GM23338 (cell line): ENCODE data around the gene ANO10. TPM values are rescaled to one million over a fixed set of nuclear protein-coding genes. Genes with fewer than 3 reads are reported as not detected.

Experiments
- ATAC-seq: fragments of 200-7000 bp; cut with Tn5 transposase; 3 replicates; pipeline ENCODE4 v1.9.1; 2020
- DNase-seq: peaks from one replicate; pipeline ENCODE4 v3.0.0-alpha.2; 2015; ENCODE audit warnings: low spot score
- H2AFZ ChIP-seq: fragments of 200-600 bp; sonication (generic); 2 replicates; pipeline ENCODE4 v1.8.0; 2016; ENCODE audit warnings: antibody characterized with exemption, mild to moderate bottlenecking, moderate library complexity
- H3F3A ChIP-seq: fragments of 200-600 bp; sonication (generic); replicated peaks from 2 replicates; pipeline ENCODE4 v1.8.0; 2017; ENCODE audit warnings: antibody characterized with exemption, mixed run types, low read depth
- H3K27ac ChIP-seq: fragments of 200-600 bp; sonication (generic); 2 replicates; pipeline ENCODE4 v1.6.1; 2016; ENCODE audit warnings: low read depth
- H3K27me3 ChIP-seq: fragments of 200-600 bp; sonication (generic); 2 replicates; pipeline ENCODE4 v1.8.0; 2016; ENCODE audit warnings: mild to moderate bottlenecking, mixed run types, moderate library complexity; ENCODE audit not compliant: insufficient read depth
- H3K36me3 ChIP-seq: fragments of 200-600 bp; sonication (generic); 2 replicates; pipeline ENCODE4 v1.8.0; 2016; ENCODE audit warnings: mild to moderate bottlenecking; ENCODE audit not compliant: insufficient read depth
- H3K4me1 ChIP-seq: fragments of 200-600 bp; sonication (generic); 2 replicates; pipeline ENCODE4 v1.8.0; 2016; ENCODE audit warnings: mild to moderate bottlenecking, moderate library complexity; ENCODE audit not compliant: insufficient read depth
- H3K4me2 ChIP-seq: fragments of 200-600 bp; sonication (generic); 2 replicates; pipeline ENCODE4 v1.7.1; 2017; ENCODE audit warnings: mixed run types
- H3K4me3 ChIP-seq: fragments of 200-600 bp; sonication (generic); 2 replicates; pipeline ENCODE4 v1.6.1; 2016; ENCODE audit warnings: mixed run types
- H3K79me2 ChIP-seq: fragments of 200-600 bp; sonication (generic); replicated peaks from 2 replicates; pipeline ENCODE4 v1.8.0; 2017; ENCODE audit warnings: mild to moderate bottlenecking; ENCODE audit not compliant: insufficient read depth
- H3K9me2 ChIP-seq: fragments of 200-600 bp; sonication (generic); 2 replicates; pipeline ENCODE4 v1.8.0; 2017; ENCODE audit not compliant: insufficient read depth
- H4K20me1 ChIP-seq: fragments of 200-600 bp; sonication (generic); replicated peaks from 2 replicates; pipeline ENCODE4 v1.8.0; 2017; ENCODE audit warnings: mild to moderate bottlenecking; ENCODE audit not compliant: insufficient read depth
- H3K27ac Mint-ChIP-seq: 2 replicates; pipeline ENCODE4 v1.8.0; 2020; ENCODE audit warnings: inconsistent platforms, mild to moderate bottlenecking, moderate library complexity, mixed read lengths
- H3K27me3 Mint-ChIP-seq: 3 replicates; pipeline ENCODE4 v1.8.0; 2022; ENCODE audit warnings: low read depth, mild to moderate bottlenecking, moderate library complexity, mixed read lengths, inconsistent platforms; ENCODE audit not compliant: insufficient read depth, poor library complexity
- H3K36me3 Mint-ChIP-seq: 3 replicates; pipeline ENCODE4 v1.8.0; 2021; ENCODE audit warnings: low read depth, mild to moderate bottlenecking, inconsistent platforms, moderate library complexity, mixed read lengths
- H3K4me1 Mint-ChIP-seq: 3 replicates; pipeline ENCODE4 v1.8.0; 2020; ENCODE audit warnings: mild to moderate bottlenecking, inconsistent platforms, mixed read lengths
- H3K4me3 Mint-ChIP-seq: 3 replicates; pipeline ENCODE4 v1.8.0; 2021; ENCODE audit warnings: moderate library complexity, mild to moderate bottlenecking, inconsistent platforms, mixed read lengths
- H3K9me3 Mint-ChIP-seq: 3 replicates; pipeline ENCODE4 v1.8.0; 2020; ENCODE audit warnings: moderate library complexity, mild to moderate bottlenecking, inconsistent platforms, mixed read lengths
- CREB1 ChIP-seq: fragments of 250-450 bp; sonication (Bioruptor Pico); IDR thresholded peaks from 2 replicates; pipeline ENCODE4 v1.5.0; 2020; ENCODE audit warnings: low read depth, mild to moderate bottlenecking, moderate library complexity
- CTCF ChIP-seq, 2 experiments: fragments of 200-600 bp in 1 of 2; sonication (generic) in 1 of 2; conservative IDR thresholded peaks; 2 replicates each; pipeline versions ENCODE4 v1.5.1 to v1.6.1; 2016 to 2017; ENCODE audit warnings: antibody characterized with exemption in 2 of 2, low read depth in 2 of 2, mild to moderate bottlenecking in 2 of 2, moderate library complexity in 1 of 2
- EZH2 ChIP-seq: fragments of 200-600 bp; sonication (generic); IDR thresholded peaks from one replicate; pipeline ENCODE4 v1.8.0; 2017; ENCODE audit warnings: antibody characterized with exemption, mild to moderate bottlenecking, low read depth; ENCODE audit not compliant: unreplicated experiment
- EZH2phosphoT487 ChIP-seq: fragments of 200-600 bp; sonication (generic); IDR thresholded peaks from one replicate; pipeline ENCODE4 v1.8.1; 2018; ENCODE audit warnings: antibody characterized with exemption; ENCODE audit not compliant: unreplicated experiment
- JUNB ChIP-seq: IDR thresholded peaks from one replicate; pipeline ENCODE4 v1.6.1; 2016; ENCODE audit warnings: antibody characterized with exemption; ENCODE audit not compliant: unreplicated experiment
- NANOG ChIP-seq: IDR thresholded peaks from 2 replicates; pipeline ENCODE4 v1.6.1; 2016; ENCODE audit warnings: antibody characterized with exemption, borderline replicate concordance
- POLR2AphosphoS5 ChIP-seq: IDR thresholded peaks from 2 replicates; pipeline ENCODE4 v1.6.1; 2016; ENCODE audit warnings: antibody characterized with exemption, low read depth
- STAT1 ChIP-seq: IDR thresholded peaks from one replicate; pipeline ENCODE4 v1.6.1; 2016; ENCODE audit warnings: antibody characterized with exemption; ENCODE audit not compliant: unreplicated experiment
- ZNF114 ChIP-seq: fragments of 250-450 bp; sonication (Bioruptor Pico); IDR thresholded peaks from 2 replicates; pipeline ENCODE4 v1.5.0; 2020; ENCODE audit warnings: mild to moderate bottlenecking, moderate library complexity
- ZNF331 ChIP-seq: fragments of 250-450 bp; sonication (Bioruptor Pico); IDR thresholded peaks from 2 replicates; pipeline ENCODE4 v1.5.0; 2020; ENCODE audit warnings: low read depth, mild to moderate bottlenecking, moderate library complexity
- polyA plus RNA-seq: library from polyadenylated mRNA; unstranded; fragments of >200 nt; fragmentation: Nextera tagmentation; extraction: Ambion mirVana; gene quantifications from 2 replicates; pipeline ENCODE4 v1.2.1, GENCODE V29; 2016
- total RNA-seq: library from RNA; depleted of rRNA; stranded (reverse); fragments of >200 nt; shearing (Covaris generic); gene quantifications from 2 replicates; pipeline ENCODE4 v1.2.3, GENCODE V29; 2014
- TF ChIP-seq, protein P1 (sequence below): IDR thresholded peaks from one replicate; pipeline ENCODE4 v1.6.1; 2018; ENCODE audit warnings: antibody characterized with exemption; ENCODE audit not compliant: unreplicated experiment
- TF ChIP-seq, protein P2 (sequence below): IDR thresholded peaks from 2 replicates; pipeline ENCODE4 v1.6.1; 2016; ENCODE audit warnings: antibody characterized with exemption
- TF ChIP-seq, protein P3 (sequence below): fragments of 250-450 bp; sonication (Bioruptor Pico); IDR thresholded peaks from 2 replicates; pipeline ENCODE4 v1.5.0; 2020; ENCODE audit warnings: mild to moderate bottlenecking, moderate library complexity

Gene ANO10
- total and polyA plus RNA-seq, 2 experiments from 2014 or later: 29.2 to 48.1 TPM

DNA sequence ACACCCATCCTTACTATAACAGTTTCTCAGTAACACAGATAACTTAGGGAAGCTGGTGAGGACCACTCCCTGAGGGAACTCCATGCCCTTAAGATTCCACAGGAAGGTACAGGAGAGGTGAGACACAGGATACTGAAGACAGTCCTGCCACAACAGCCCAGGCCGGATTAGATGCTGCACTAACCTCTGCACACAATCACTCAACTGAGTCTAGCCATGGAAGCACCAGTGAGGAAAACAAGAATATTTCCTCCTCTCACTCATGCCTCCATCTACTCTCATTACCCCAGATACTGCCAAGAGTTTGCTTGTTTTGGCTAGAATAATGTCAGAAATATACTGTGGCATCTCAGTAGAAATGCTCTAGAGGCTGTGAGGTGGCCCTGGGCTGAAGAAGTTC lies 3.7 kb downstream of the ANO10 start (continued):
- TF ChIP-seq, protein P1, sequence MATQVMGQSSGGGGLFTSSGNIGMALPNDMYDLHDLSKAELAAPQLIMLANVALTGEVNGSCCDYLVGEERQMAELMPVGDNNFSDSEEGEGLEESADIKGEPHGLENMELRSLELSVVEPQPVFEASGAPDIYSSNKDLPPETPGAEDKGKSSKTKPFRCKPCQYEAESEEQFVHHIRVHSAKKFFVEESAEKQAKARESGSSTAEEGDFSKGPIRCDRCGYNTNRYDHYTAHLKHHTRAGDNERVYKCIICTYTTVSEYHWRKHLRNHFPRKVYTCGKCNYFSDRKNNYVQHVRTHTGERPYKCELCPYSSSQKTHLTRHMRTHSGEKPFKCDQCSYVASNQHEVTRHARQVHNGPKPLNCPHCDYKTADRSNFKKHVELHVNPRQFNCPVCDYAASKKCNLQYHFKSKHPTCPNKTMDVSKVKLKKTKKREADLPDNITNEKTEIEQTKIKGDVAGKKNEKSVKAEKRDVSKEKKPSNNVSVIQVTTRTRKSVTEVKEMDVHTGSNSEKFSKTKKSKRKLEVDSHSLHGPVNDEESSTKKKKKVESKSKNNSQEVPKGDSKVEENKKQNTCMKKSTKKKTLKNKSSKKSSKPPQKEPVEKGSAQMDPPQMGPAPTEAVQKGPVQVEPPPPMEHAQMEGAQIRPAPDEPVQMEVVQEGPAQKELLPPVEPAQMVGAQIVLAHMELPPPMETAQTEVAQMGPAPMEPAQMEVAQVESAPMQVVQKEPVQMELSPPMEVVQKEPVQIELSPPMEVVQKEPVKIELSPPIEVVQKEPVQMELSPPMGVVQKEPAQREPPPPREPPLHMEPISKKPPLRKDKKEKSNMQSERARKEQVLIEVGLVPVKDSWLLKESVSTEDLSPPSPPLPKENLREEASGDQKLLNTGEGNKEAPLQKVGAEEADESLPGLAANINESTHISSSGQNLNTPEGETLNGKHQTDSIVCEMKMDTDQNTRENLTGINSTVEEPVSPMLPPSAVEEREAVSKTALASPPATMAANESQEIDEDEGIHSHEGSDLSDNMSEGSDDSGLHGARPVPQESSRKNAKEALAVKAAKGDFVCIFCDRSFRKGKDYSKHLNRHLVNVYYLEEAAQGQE: no peak
- TF ChIP-seq CREB1 (CRISPR knock-in tag) (no peak), POLR2AphosphoS5 (no peak), JUNB (no peak)

GRCh38 chr3:43616034-43616433 lies 5.8 kb downstream of the ANO10 start:
- Histone ChIP-seq H4K20me1 (no peaks in the 10 kb centered on the region; the same call in none of the 2 replicates), H3K4me2 (no peak overlapping the region), H3K27ac (no peak overlapping the region), H3K27me3 (no peaks in the 10 kb centered on the region), H3K36me3 (no peaks in the 10 kb centered on the region), H2AFZ (no peak overlapping the region), H3F3A (no peaks in the 10 kb centered on the region), H3K79me2 (peaks cover 81% of the 10 kb centered on the region), H3K4me3 (no peak overlapping the region), H3K9me2 (no peaks in the 10 kb centered on the region; the same call in 1 of the 2 replicates), H3K4me1 (0 out of 2 replicates have a peak, but pooled peaks cover 2% of the 10 kb centered on the region)
- no peaks in the 10 kb centered on the region for H3K9me3 Mint-ChIP-seq
- peaks cover 20% of the 10 kb centered on the region for H3K4me1 Mint-ChIP-seq
- no peak for ATAC-seq
- H3K36me3 Mint-ChIP-seq: no peaks in the 10 kb centered on the region
- H3K27ac Mint-ChIP-seq: no peak overlapping the region
- H3K4me3 Mint-ChIP-seq: no peak overlapping the region
- no peak for DNase-seq
- H3K27me3 Mint-ChIP-seq: peaks cover 8% of the 10 kb centered on the region
- no peak for TF ChIP-seq CTCF (conservative IDR thresholded peaks at IDR 0.05; ENCODE audit: low read depth in 2 of 2)
- no peak for TF ChIP-seq CREB1 (CRISPR knock-in tag)
- TF ChIP-seq POLR2AphosphoS5: no peak
- TF ChIP-seq NANOG: no peak
- TF ChIP-seq, protein P2, sequence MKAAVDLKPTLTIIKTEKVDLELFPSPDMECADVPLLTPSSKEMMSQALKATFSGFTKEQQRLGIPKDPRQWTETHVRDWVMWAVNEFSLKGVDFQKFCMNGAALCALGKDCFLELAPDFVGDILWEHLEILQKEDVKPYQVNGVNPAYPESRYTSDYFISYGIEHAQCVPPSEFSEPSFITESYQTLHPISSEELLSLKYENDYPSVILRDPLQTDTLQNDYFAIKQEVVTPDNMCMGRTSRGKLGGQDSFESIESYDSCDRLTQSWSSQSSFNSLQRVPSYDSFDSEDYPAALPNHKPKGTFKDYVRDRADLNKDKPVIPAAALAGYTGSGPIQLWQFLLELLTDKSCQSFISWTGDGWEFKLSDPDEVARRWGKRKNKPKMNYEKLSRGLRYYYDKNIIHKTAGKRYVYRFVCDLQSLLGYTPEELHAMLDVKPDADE: no peak
- no peak for TF ChIP-seq ZNF114 (CRISPR knock-in tag)
- no peak for TF ChIP-seq STAT1
- no peak for TF ChIP-seq EZH2phosphoT487
- no peak for TF ChIP-seq JUNB
- TF ChIP-seq ZNF331 (CRISPR knock-in tag): no peak
- no peak for TF ChIP-seq EZH2
- TF ChIP-seq, protein P3, sequence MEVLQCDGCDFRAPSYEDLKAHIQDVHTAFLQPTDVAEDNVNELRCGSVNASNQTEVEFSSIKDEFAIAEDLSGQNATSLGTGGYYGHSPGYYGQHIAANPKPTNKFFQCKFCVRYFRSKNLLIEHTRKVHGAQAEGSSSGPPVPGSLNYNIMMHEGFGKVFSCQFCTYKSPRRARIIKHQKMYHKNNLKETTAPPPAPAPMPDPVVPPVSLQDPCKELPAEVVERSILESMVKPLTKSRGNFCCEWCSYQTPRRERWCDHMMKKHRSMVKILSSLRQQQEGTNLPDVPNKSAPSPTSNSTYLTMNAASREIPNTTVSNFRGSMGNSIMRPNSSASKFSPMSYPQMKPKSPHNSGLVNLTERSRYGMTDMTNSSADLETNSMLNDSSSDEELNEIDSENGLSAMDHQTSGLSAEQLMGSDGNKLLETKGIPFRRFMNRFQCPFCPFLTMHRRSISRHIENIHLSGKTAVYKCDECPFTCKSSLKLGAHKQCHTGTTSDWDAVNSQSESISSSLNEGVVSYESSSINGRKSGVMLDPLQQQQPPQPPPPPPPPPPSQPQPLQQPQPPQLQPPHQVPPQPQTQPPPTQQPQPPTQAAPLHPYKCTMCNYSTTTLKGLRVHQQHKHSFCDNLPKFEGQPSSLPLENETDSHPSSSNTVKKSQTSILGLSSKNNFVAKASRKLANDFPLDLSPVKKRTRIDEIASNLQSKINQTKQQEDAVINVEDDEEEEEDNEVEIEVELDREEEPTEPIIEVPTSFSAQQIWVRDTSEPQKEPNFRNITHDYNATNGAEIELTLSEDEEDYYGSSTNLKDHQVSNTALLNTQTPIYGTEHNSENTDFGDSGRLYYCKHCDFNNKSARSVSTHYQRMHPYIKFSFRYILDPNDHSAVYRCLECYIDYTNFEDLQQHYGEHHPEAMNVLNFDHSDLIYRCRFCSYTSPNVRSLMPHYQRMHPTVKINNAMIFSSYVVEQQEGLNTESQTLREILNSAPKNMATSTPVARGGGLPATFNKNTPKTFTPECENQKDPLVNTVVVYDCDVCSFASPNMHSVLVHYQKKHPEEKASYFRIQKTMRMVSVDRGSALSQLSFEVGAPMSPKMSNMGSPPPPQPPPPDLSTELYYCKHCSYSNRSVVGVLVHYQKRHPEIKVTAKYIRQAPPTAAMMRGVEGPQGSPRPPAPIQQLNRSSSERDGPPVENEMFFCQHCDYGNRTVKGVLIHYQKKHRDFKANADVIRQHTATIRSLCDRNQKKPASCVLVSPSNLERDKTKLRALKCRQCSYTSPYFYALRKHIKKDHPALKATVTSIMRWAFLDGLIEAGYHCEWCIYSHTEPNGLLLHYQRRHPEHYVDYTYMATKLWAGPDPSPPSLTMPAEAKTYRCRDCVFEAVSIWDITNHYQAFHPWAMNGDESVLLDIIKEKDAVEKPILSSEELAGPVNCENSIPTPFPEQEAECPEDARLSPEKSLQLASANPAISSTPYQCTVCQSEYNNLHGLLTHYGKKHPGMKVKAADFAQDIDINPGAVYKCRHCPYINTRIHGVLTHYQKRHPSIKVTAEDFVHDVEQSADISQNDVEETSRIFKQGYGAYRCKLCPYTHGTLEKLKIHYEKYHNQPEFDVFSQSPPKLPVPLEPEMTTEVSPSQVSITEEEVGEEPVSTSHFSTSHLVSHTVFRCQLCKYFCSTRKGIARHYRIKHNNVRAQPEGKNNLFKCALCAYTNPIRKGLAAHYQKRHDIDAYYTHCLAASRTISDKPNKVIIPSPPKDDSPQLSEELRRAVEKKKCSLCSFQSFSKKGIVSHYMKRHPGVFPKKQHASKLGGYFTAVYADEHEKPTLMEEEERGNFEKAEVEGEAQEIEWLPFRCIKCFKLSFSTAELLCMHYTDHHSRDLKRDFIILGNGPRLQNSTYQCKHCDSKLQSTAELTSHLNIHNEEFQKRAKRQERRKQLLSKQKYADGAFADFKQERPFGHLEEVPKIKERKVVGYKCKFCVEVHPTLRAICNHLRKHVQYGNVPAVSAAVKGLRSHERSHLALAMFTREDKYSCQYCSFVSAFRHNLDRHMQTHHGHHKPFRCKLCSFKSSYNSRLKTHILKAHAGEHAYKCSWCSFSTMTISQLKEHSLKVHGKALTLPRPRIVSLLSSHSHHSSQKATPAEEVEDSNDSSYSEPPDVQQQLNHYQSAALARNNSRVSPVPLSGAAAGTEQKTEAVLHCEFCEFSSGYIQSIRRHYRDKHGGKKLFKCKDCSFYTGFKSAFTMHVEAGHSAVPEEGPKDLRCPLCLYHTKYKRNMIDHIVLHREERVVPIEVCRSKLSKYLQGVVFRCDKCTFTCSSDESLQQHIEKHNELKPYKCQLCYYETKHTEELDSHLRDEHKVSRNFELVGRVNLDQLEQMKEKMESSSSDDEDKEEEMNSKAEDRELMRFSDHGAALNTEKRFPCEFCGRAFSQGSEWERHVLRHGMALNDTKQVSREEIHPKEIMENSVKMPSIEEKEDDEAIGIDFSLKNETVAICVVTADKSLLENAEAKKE (CRISPR knock-in tag): no peak
